Lung (tissue), 12 donors: ENCODE data around the gene LRRC56. TPM values are rescaled to one million over a fixed set of nuclear protein-coding genes. Genes with fewer than 3 reads are reported as not detected.

Experiments
- ATAC-seq: fragments of 200-7000 bp; cut with Tn5 transposase; one replicate; pipeline ENCODE4 v1.9.1; 2020; ENCODE audit warnings: moderate number of reproducible peaks; ENCODE audit not compliant: insufficient read depth, low FRiP score
- DNase-seq, 3 donors: peaks; one replicate each; pipeline ENCODE4 v3.0.0-alpha.2; 2013 to 2017
- H3K27ac ChIP-seq, 2 donors: one replicate each; pipeline ENCODE4 v1.5.1; 2013; ENCODE audit warnings: mild to moderate bottlenecking in 2 of 2, moderate library complexity in 2 of 2, control low read depth in 1 of 2, inconsistent platforms in 1 of 2, low read depth in 1 of 2, low read length in 1 of 2
- H3K27me3 ChIP-seq, 3 donors: one replicate each; pipeline ENCODE4 v1.5.1; 2013; ENCODE audit warnings: low read length in 2 of 3; ENCODE audit not compliant: control insufficient read depth in 3 of 3, insufficient read depth in 3 of 3
- H3K36me3 ChIP-seq, 4 donors: one replicate each; pipeline ENCODE4 v1.5.1; 2013; ENCODE audit warnings: low read length in 4 of 4, mild to moderate bottlenecking in 1 of 4, moderate library complexity in 1 of 4; ENCODE audit not compliant: control insufficient read depth in 4 of 4, insufficient read depth in 4 of 4
- H3K4me1 ChIP-seq, 5 donors: one replicate each; pipeline ENCODE4 v1.5.1; 2013; ENCODE audit warnings: low read length in 5 of 5, mild to moderate bottlenecking in 2 of 5, moderate library complexity in 1 of 5; ENCODE audit not compliant: control insufficient read depth in 5 of 5, insufficient read depth in 5 of 5
- H3K4me3 ChIP-seq: one replicate; pipeline ENCODE4 v1.5.1; 2013; ENCODE audit warnings: mild to moderate bottlenecking, control low read depth, moderate library complexity
- H3K9ac ChIP-seq, 2 donors: one replicate each; pipeline ENCODE4 v1.5.1; 2013; ENCODE audit warnings: low read length in 2 of 2, control low read depth in 1 of 2; ENCODE audit not compliant: insufficient read depth in 1 of 2
- H3K9me3 ChIP-seq, 4 donors: one replicate each; pipeline ENCODE4 v1.5.1; 2013; ENCODE audit warnings: low read length in 3 of 4, mild to moderate bottlenecking in 1 of 4, moderate library complexity in 1 of 4; ENCODE audit not compliant: control insufficient read depth in 4 of 4, insufficient read depth in 3 of 4
- WGBS, 2 donors: extraction: QIAGEN DNeasy Blood & Tissue Kit; methylation state at CpG; one replicate each; pipeline ENCODE4 v1.1.7; 2013; 5-methylcytosine and 5-hydroxymethylcytosine counted together
- polyA plus RNA-seq, 2 donors: library from polyadenylated mRNA; stranded (reverse); fragments of 200-250 nt; gene quantifications; one replicate each; pipeline ENCODE4 v1.2.1, GENCODE V29; 2013
- total RNA-seq, 2 donors: library from RNA; depleted of rRNA in 1 of 2; stranded (reverse); fragments of >200 nt in 1 of 2; gene quantifications; one replicate each; pipeline ENCODE4 v1.2.1, GENCODE V29; 2014 to 2021
- TF ChIP-seq, protein P1 (sequence below): IDR thresholded peaks from 2 replicates; pipeline ENCODE4 v1.5.1; 2012; ENCODE audit warnings: mild to moderate bottlenecking; ENCODE audit errors: control extremely low read depth, extremely low read depth
- donor health status: control.
- donor health status: control.
- donor health status: Bipolar disorder and iron deficiency.
- donor health status: healthy.
- donor health status: DM: yes; HTN: yes; CAD: no.

LRRC56 gene
- total and polyA plus RNA-seq, 4 donors: 3.4 to 11.7 (median 4.7) TPM

DNA sequence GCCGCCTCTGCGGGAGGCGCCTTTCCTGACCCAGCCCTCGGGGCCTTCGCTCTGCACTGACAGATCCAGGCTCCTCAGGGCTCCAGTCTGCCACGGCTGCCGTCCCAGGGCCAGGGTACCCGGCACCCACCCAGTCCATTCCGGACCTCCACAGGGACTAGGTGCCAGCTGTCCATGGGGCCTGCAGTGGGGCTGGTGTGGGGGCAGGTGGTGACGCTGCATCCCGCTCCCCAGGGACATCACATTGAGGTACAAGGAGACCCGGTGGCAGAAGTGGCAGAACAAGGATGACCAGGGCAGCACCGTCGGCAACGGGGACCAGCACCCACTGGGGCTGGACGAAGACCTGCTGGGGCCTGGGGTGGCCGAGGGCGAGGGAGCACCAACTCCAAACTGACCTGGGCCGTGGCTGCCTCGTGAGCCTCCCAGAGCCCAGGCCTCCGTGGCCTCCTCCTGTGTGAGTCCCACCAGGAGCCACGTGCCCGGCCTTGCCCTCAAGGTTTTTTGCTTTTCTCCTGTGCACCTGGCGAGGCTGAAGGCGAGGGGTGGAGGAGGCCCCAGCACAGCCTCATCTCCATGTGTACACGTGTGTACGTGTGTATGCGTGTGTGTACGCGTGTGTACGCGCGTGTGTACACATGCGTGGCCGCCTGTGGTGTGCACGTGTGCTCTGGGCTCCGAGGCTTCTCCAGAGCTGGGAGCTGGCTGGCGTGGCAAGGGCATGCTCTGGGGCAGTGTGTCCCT is 47.0 kb upstream of the LRRC56 start:
- DNase-seq (no peak), ATAC-seq (no peak)
- Histone ChIP-seq H3K27ac (no peak overlapping the region), H3K4me1 (no peaks in the 10 kb centered on the region), H3K9ac (no peak overlapping the region), H3K36me3 (peaks cover 0 to 48% (median 12%) of the 10 kb centered on the region in 4 donors), H3K9me3 (no peaks in the 10 kb centered on the region), H3K4me3 (no peak overlapping the region), H3K27me3 (no peaks in the 10 kb centered on the region)
- TF ChIP-seq, protein P1, sequence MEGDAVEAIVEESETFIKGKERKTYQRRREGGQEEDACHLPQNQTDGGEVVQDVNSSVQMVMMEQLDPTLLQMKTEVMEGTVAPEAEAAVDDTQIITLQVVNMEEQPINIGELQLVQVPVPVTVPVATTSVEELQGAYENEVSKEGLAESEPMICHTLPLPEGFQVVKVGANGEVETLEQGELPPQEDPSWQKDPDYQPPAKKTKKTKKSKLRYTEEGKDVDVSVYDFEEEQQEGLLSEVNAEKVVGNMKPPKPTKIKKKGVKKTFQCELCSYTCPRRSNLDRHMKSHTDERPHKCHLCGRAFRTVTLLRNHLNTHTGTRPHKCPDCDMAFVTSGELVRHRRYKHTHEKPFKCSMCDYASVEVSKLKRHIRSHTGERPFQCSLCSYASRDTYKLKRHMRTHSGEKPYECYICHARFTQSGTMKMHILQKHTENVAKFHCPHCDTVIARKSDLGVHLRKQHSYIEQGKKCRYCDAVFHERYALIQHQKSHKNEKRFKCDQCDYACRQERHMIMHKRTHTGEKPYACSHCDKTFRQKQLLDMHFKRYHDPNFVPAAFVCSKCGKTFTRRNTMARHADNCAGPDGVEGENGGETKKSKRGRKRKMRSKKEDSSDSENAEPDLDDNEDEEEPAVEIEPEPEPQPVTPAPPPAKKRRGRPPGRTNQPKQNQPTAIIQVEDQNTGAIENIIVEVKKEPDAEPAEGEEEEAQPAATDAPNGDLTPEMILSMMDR: no peak
- WGBS, 2 donors: 95 to 96% methylated on average over 38 of the region's 38 CpGs

DNA sequence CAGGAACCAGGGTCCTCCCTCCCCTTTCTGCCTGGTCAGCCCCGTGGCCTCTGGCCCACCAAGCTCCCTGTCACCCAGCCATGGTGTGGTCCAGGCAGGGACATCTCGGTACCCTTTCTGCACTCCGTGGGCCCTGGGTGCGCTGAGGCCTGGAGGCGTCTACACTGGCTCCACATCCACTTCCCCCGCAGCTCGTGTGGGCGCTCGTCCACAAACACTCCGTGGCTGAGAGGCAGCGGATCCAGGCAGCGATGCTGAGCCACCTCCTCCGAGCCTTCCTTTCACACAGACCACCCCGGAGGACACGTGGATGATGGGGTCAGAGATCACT is 46.4 kb upstream of the LRRC56 start:
- ATAC-seq (no peak), DNase-seq (no peak)
- no peaks in the 10 kb centered on the region for H3K9me3 ChIP-seq
- H3K9ac ChIP-seq: no peak overlapping the region
- no peak overlapping the region for H3K27ac ChIP-seq
- no peaks in the 10 kb centered on the region for H3K4me1 ChIP-seq
- TF ChIP-seq, protein P1: no peak
- 91 to 92% methylated on average over 15 of the region's 15 CpGs for WGBS, 2 donors
- no peaks in the 10 kb centered on the region for H3K27me3 ChIP-seq
- peaks cover 0 to 52% (median 12%) of the 10 kb centered on the region in 4 donors for H3K36me3 ChIP-seq
- no peak overlapping the region for H3K4me3 ChIP-seq

DNA sequence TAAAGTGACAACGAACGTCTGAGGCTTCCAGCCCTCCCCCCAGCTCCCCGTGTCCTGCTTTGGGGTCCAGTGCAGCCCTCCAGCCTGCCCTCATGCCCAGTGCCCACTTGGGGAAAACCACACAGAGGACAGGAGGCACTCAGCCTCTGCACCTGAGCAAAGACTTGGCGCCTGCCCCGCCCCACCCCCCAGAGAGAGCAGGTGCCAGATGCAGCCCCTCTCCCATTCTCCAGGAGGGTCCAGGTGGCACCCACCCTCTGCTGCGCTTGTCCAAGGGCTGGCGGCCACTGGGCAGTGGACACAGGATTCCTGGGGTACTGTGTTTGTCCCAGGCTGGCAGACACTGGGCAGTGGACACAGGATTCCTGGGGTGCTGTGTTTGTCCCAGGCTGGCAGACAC is 46.0 kb upstream of the LRRC56 start:
- Histone ChIP-seq H3K4me3 (no peak overlapping the region), H3K27me3 (no peaks in the 10 kb centered on the region), H3K9me3 (no peaks in the 10 kb centered on the region), H3K27ac (no peak overlapping the region), H3K36me3 (peaks cover 0 to 52% (median 14%) of the 10 kb centered on the region in 4 donors), H3K9ac (no peak overlapping the region), H3K4me1 (no peaks in the 10 kb centered on the region)
- DNase-seq (no peak), ATAC-seq (no peak)
- 90 to 91% methylated on average over 7 of the region's 7 CpGs for WGBS, 2 donors
- TF ChIP-seq, protein P1: no peak
